ENCODE data around the gene FXYD7. TPM values are rescaled to one million over a fixed set of nuclear protein-coding genes. Genes with fewer than 3 reads are reported as not detected.
"Not testable (repeated sequence)": the region's sequence is repeated elsewhere in the genome, so short reads cannot be mapped to it uniquely, and the experiment has no call there.

Gene FXYD7
- total RNA-seq, 1 donor from 2014 or later: not detected

- Histone ChIP-seq H3K27me3 (ENCODE audit: low read depth) (peaks cover 14% of the 10 kb centered on the region), H3K4me3 (no peak overlapping the region), H3K36me3 (no peaks in the 10 kb centered on the region), H3K4me1 (peaks cover 25% of the 10 kb centered on the region), H3K27ac (replicated peaks) (no peak overlapping the region), H3K9me3 (replicated peaks) (no peaks in the 10 kb centered on the region)
- DNase-seq: no peak
- intact Hi-C loops (cut with micrococcal nuclease): no loop called here
- TF ChIP-seq, protein P1, sequence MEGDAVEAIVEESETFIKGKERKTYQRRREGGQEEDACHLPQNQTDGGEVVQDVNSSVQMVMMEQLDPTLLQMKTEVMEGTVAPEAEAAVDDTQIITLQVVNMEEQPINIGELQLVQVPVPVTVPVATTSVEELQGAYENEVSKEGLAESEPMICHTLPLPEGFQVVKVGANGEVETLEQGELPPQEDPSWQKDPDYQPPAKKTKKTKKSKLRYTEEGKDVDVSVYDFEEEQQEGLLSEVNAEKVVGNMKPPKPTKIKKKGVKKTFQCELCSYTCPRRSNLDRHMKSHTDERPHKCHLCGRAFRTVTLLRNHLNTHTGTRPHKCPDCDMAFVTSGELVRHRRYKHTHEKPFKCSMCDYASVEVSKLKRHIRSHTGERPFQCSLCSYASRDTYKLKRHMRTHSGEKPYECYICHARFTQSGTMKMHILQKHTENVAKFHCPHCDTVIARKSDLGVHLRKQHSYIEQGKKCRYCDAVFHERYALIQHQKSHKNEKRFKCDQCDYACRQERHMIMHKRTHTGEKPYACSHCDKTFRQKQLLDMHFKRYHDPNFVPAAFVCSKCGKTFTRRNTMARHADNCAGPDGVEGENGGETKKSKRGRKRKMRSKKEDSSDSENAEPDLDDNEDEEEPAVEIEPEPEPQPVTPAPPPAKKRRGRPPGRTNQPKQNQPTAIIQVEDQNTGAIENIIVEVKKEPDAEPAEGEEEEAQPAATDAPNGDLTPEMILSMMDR (IDR thresholded peaks at IDR 0.05; ENCODE audit: borderline replicate concordance): no peak
Measured at GRCh38 chr19:35146746-35147459, 3.8 kb downstream of the FXYD7 start.

GRCh38 chr19:35149463-35149862 is 6.4 kb downstream of the FXYD7 start:
- Histone ChIP-seq H3K4me1 (peaks cover 21% of the 10 kb centered on the region), H3K27me3 (ENCODE audit: low read depth) (peaks cover 22% of the 10 kb centered on the region), H3K9me3 (replicated peaks) (no peaks in the 10 kb centered on the region), H3K36me3 (no peaks in the 10 kb centered on the region), H3K27ac (replicated peaks) (no peak overlapping the region), H3K4me3 (no peak overlapping the region)
- intact Hi-C loops (cut with micrococcal nuclease): no loop called here
- DNase-seq: no peak
- TF ChIP-seq, protein P1 (IDR thresholded peaks at IDR 0.05; ENCODE audit: borderline replicate concordance): no peak

- Histone ChIP-seq H3K4me3 (no peak overlapping the region), H3K27me3 (ENCODE audit: low read depth) (peaks cover 32% of the 10 kb centered on the region)
- intact Hi-C loops (cut with micrococcal nuclease): no loop called here
Measured at GRCh38 chr19:35150445-35150844, 7.4 kb downstream of the FXYD7 start.

GRCh38 chr19:35151273-35152065 is 8.4 kb downstream of the FXYD7 start:
- TF ChIP-seq, protein P1 (IDR thresholded peaks at IDR 0.05; ENCODE audit: borderline replicate concordance): no peak
- intact Hi-C loops (cut with micrococcal nuclease): no loop called here
- no peaks in the 10 kb centered on the region for H3K9me3 ChIP-seq (replicated peaks)
- peaks cover 40% of the 10 kb centered on the region for H3K27me3 ChIP-seq (ENCODE audit: low read depth)
- no peak overlapping the region for H3K27ac ChIP-seq (replicated peaks)
- peaks cover 27% of the 10 kb centered on the region for H3K4me1 ChIP-seq
- DNase-seq: no peak
- no peaks in the 10 kb centered on the region for H3K36me3 ChIP-seq
- H3K4me3 ChIP-seq: no peak overlapping the region

More at GRCh38 chr19:35150445-35150844, 7.4 kb downstream of the FXYD7 start:
- no peak for DNase-seq
- H3K9me3 ChIP-seq (replicated peaks): no peaks in the 10 kb centered on the region
- H3K27ac ChIP-seq (replicated peaks): no peak overlapping the region
- no peaks in the 10 kb centered on the region for H3K36me3 ChIP-seq
- H3K4me1 ChIP-seq: peaks cover 23% of the 10 kb centered on the region
- TF ChIP-seq, protein P1 (IDR thresholded peaks at IDR 0.05; ENCODE audit: borderline replicate concordance): no peak

- H3K4me1 ChIP-seq: peaks cover 27% of the 10 kb centered on the region
- H3K36me3 ChIP-seq; H3K4me3 ChIP-seq; DNase-seq; H3K27ac ChIP-seq (replicated peaks); H3K9me3 ChIP-seq (replicated peaks); intact Hi-C loops (cut with micrococcal nuclease): not testable (repeated sequence)
- peaks cover 45% of the 10 kb centered on the region for H3K27me3 ChIP-seq (ENCODE audit: low read depth)
Measured at GRCh38 chr19:35153129-35153522, 10.1 kb downstream of the FXYD7 start.
